Measurements from ENCODE around the gene KPNA2. TPM values are rescaled to one million over a fixed set of nuclear protein-coding genes. Genes with fewer than 3 reads are reported as not detected.
"Not testable (repeated sequence)": the region's sequence is repeated elsewhere in the genome, so short reads cannot be mapped to it uniquely, and the experiment has no call there.

The KPNA2 gene
- polyA plus RNA-seq, 1 donor from 2014 or later = 81.2 TPM

GRCh38 chr17:68019675-68020408 is 15.7 kb upstream of the KPNA2 start:
- Histone ChIP-seq H4K20me1 (ENCODE audit: insufficient read depth) (no peaks in the 10 kb centered on the region), H3K79me2 (replicated peaks; ENCODE audit: insufficient read depth, low read length) (no peaks in the 10 kb centered on the region), H3K27ac (ENCODE audit: low read length) (peak overlapping the region; percentile 59), H3K4me3 (ENCODE audit: low read length) (peak overlapping the region; percentile 83), H3K9me3 (ENCODE audit: low read length) (no peaks in the 10 kb centered on the region), H3K27me3 (ENCODE audit: insufficient read depth, low read depth, low read length) (no peaks in the 10 kb centered on the region), H3K36me3 (ENCODE audit: insufficient read depth, low read length) (no peaks in the 10 kb centered on the region), H3F3A (ENCODE audit: insufficient read depth, low read length, poor library complexity, severe bottlenecking) (no peaks in the 10 kb centered on the region), H3K9ac (ENCODE audit: low read length) (peak overlapping the region; percentile 72), H3K4me2 (ENCODE audit: low read length) (peak overlapping the region; percentile 73), H3K9me2 (ENCODE audit: insufficient read depth, low read length) (no peaks in the 10 kb centered on the region), H2AFZ (ENCODE audit: low read depth, low read length) (peak overlapping the region; percentile 72)
- TF ChIP-seq SMC3 (conservative IDR thresholded peaks at IDR 0.05; ENCODE audit: poor library complexity) (peak; percentile 58), EZH2 (IDR thresholded peaks at IDR 0.05; ENCODE audit: borderline replicate concordance, insufficient read depth, low read length, poor library complexity, severe bottlenecking) (no peak), POLR2AphosphoS5 (IDR thresholded peaks at IDR 0.05) (peak; percentile 32), MXI1 (conservative IDR thresholded peaks at IDR 0.05; ENCODE audit: poor library complexity, severe bottlenecking) (no peak), CTCF (IDR thresholded peaks at IDR 0.05; ENCODE audit: poor library complexity, severe bottlenecking) (peak; percentile 71), EP300 (conservative IDR thresholded peaks at IDR 0.05; ENCODE audit: poor library complexity, severe bottlenecking) (peak; percentile 40), RAD21 (conservative IDR thresholded peaks at IDR 0.05) (peak; percentile 46)
- TF ChIP-seq, protein P1, sequence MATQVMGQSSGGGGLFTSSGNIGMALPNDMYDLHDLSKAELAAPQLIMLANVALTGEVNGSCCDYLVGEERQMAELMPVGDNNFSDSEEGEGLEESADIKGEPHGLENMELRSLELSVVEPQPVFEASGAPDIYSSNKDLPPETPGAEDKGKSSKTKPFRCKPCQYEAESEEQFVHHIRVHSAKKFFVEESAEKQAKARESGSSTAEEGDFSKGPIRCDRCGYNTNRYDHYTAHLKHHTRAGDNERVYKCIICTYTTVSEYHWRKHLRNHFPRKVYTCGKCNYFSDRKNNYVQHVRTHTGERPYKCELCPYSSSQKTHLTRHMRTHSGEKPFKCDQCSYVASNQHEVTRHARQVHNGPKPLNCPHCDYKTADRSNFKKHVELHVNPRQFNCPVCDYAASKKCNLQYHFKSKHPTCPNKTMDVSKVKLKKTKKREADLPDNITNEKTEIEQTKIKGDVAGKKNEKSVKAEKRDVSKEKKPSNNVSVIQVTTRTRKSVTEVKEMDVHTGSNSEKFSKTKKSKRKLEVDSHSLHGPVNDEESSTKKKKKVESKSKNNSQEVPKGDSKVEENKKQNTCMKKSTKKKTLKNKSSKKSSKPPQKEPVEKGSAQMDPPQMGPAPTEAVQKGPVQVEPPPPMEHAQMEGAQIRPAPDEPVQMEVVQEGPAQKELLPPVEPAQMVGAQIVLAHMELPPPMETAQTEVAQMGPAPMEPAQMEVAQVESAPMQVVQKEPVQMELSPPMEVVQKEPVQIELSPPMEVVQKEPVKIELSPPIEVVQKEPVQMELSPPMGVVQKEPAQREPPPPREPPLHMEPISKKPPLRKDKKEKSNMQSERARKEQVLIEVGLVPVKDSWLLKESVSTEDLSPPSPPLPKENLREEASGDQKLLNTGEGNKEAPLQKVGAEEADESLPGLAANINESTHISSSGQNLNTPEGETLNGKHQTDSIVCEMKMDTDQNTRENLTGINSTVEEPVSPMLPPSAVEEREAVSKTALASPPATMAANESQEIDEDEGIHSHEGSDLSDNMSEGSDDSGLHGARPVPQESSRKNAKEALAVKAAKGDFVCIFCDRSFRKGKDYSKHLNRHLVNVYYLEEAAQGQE (IDR thresholded peaks at IDR 0.05; ENCODE audit: borderline replicate concordance) = peak; percentile 18

- Histone ChIP-seq H3K9me3 (ENCODE audit: low read length) (no peaks in the 10 kb centered on the region), H3K4me3 (ENCODE audit: low read length) (peak overlapping the region; percentile 83), H3F3A (ENCODE audit: insufficient read depth, low read length, poor library complexity, severe bottlenecking) (no peaks in the 10 kb centered on the region), H3K4me2 (ENCODE audit: low read length) (peak overlapping the region; percentile 73), H3K27me3 (ENCODE audit: insufficient read depth, low read depth, low read length) (no peaks in the 10 kb centered on the region), H2AFZ (ENCODE audit: low read depth, low read length) (peak overlapping the region; percentile 72), H3K9ac (ENCODE audit: low read length) (peak overlapping the region; percentile 72), H3K79me2 (replicated peaks; ENCODE audit: insufficient read depth, low read length) (no peaks in the 10 kb centered on the region), H3K9me2 (ENCODE audit: insufficient read depth, low read length) (no peaks in the 10 kb centered on the region), H3K36me3 (ENCODE audit: insufficient read depth, low read length) (no peaks in the 10 kb centered on the region), H4K20me1 (ENCODE audit: insufficient read depth) (no peaks in the 10 kb centered on the region), H3K27ac (ENCODE audit: low read length) (peak overlapping the region; percentile 59)
- no peak for TF ChIP-seq MXI1 (conservative IDR thresholded peaks at IDR 0.05; ENCODE audit: poor library complexity, severe bottlenecking)
- TF ChIP-seq TAF1 (IDR thresholded peaks at IDR 0.05; ENCODE audit: low read depth) = no peak
- no peak for TF ChIP-seq POLR2AphosphoS5 (IDR thresholded peaks at IDR 0.05)
- TF ChIP-seq EP300 (conservative IDR thresholded peaks at IDR 0.05; ENCODE audit: poor library complexity, severe bottlenecking) = no peak
- TF ChIP-seq RAD21 (conservative IDR thresholded peaks at IDR 0.05) = no peak
- TF ChIP-seq, protein P1 (IDR thresholded peaks at IDR 0.05; ENCODE audit: borderline replicate concordance) = no peak
- TF ChIP-seq CTCF (IDR thresholded peaks at IDR 0.05; ENCODE audit: poor library complexity, severe bottlenecking) = no peak
- no peak for TF ChIP-seq EZH2 (IDR thresholded peaks at IDR 0.05; ENCODE audit: borderline replicate concordance, insufficient read depth, low read length, poor library complexity, severe bottlenecking)
- TF ChIP-seq SMC3 (conservative IDR thresholded peaks at IDR 0.05; ENCODE audit: poor library complexity) = no peak
Measured at GRCh38 chr17:68020409-68020756, 15.2 kb upstream of the KPNA2 start.

GRCh38 chr17:68020791-68021190 is 14.7 kb upstream of the KPNA2 start:
- H3K9me3 ChIP-seq (ENCODE audit: low read length); H2AFZ ChIP-seq (ENCODE audit: low read depth, low read length); H3F3A ChIP-seq (ENCODE audit: insufficient read depth, low read length, poor library complexity, severe bottlenecking); H3K27ac ChIP-seq (ENCODE audit: low read length); H4K20me1 ChIP-seq (ENCODE audit: insufficient read depth); H3K79me2 ChIP-seq (replicated peaks; ENCODE audit: insufficient read depth, low read length); H3K27me3 ChIP-seq (ENCODE audit: insufficient read depth, low read depth, low read length); H3K36me3 ChIP-seq (ENCODE audit: insufficient read depth, low read length); H3K9me2 ChIP-seq (ENCODE audit: insufficient read depth, low read length): not testable (repeated sequence)
- peak overlapping the region; percentile 83 for H3K4me3 ChIP-seq (ENCODE audit: low read length)
- H3K4me2 ChIP-seq (ENCODE audit: low read length) = peak overlapping the region; percentile 73
- H3K9ac ChIP-seq (ENCODE audit: low read length) = peak overlapping the region; percentile 72
